Esophagus squamous epithelium (tissue), 4 donors: ENCODE measurements around the gene FGR.

Experiments used
- POLR2A ChIP-seq, 4 donors: fragments of 450-650 bp; IDR thresholded peaks; one replicate each; pipeline ENCODE4 v1.6.1; 2017; ENCODE audit warnings: antibody characterized with exemption in 4 of 4, mild to moderate bottlenecking in 4 of 4, moderate library complexity in 3 of 4
- TF ChIP-seq, protein P1 (sequence below), 6 experiments: fragments of 450-650 bp in 4 of 6; fragments of 200-600 bp in 2 of 6; sonication (generic) in 2 of 6; IDR thresholded peaks; one replicate each; pipeline ENCODE4 v1.5.1; 2016 to 2019; ENCODE audit warnings: antibody characterized with exemption in 6 of 6, mild to moderate bottlenecking in 4 of 6, moderate library complexity in 4 of 6

DNA sequence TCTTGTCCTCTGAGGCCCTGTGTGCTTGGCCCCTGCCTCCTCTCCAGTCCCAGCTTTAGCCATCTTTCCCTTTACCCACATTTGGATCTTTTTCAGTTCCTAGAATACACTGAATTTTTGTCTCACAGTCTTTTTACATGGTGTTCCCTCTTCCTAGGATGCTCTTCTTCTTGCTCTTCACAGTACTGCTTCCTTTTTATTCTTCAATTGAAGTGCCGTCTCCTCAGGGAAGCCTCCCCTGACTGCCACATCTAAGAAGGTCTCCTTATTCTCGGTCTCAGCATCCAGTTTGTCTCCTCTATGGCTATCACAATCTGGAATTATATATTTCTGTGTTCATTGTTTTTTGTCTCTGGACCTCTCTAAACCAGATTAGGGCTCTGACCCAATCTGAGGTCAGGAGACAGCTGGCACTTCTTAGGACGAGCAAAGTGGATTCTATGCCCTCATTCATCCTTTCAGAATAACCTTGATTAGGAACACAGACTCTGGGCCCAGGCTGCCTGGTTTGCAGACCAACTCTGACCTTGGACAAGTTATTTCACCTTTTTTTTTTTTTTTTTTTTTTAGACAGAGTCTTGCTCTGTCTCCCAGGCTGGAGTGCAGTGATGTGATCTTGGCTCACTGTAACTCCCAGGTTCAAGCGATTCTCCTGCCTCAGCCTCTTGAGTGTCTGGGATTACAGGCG is 3.2 kb upstream of the FGR start:
- TF ChIP-seq, protein P1, sequence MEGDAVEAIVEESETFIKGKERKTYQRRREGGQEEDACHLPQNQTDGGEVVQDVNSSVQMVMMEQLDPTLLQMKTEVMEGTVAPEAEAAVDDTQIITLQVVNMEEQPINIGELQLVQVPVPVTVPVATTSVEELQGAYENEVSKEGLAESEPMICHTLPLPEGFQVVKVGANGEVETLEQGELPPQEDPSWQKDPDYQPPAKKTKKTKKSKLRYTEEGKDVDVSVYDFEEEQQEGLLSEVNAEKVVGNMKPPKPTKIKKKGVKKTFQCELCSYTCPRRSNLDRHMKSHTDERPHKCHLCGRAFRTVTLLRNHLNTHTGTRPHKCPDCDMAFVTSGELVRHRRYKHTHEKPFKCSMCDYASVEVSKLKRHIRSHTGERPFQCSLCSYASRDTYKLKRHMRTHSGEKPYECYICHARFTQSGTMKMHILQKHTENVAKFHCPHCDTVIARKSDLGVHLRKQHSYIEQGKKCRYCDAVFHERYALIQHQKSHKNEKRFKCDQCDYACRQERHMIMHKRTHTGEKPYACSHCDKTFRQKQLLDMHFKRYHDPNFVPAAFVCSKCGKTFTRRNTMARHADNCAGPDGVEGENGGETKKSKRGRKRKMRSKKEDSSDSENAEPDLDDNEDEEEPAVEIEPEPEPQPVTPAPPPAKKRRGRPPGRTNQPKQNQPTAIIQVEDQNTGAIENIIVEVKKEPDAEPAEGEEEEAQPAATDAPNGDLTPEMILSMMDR (IDR thresholded peaks at IDR 0.05) = no peak
- no peak for TF ChIP-seq POLR2A (IDR thresholded peaks at IDR 0.05)
